GM19468 (cell line): Measurements from ENCODE around the gene MMAB.

ENCODE experiments used
- ATAC-seq: cut with Tn5 transposase; IDR thresholded peaks from one replicate; pipeline ENCODE4 v1.9.1; 2021; ENCODE audit warnings: mild to moderate bottlenecking, moderate library complexity, moderate number of reproducible peaks; ENCODE audit not compliant: unreplicated experiment; ENCODE audit errors: extremely low read depth

Gene MMAB

DNA sequence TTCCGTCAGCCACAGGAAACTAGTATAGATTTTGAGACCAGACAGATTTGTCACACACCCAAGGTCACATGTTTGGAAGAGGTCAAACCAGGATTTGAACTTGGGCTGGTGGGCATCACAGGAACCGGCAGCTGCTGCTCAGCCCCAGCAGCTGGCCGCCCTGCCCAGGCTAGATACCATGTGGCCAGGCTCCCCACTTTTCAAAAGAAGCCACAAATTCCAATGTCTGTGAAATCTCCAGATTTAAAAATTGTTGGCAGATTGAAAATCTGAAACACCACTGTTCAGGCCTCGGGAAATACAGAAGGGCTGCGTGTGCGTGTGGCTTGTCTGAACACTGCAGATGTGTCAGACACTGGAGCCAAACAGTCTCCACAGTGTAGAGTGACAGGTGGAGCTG, 30.4 kb downstream of the MMAB start:
- ATAC-seq = no peak

DNA sequence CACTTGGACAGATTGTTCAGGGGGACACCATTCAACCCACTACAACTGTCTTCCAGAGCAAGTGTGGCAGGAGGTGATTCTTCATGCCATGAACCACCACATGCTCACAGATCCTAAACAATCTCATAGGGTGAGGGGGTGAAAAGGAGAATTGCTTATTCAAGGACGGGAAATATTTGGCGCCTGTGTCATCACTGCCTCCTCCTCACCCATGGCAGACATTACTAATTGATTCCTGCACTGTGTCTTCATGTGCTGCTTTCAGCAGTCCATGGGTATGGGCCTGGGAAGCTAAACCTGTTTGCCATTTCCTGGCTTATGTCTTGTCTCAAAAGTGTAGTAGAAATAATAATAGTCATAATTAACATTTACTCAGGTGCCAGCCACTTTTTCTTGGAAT, 31.3 kb downstream of the MMAB start:
- ATAC-seq = no peak

GRCh38 chr12:109541413-109541726, 31.9 kb downstream of the MMAB start:
- ATAC-seq = no peak

GRCh38 chr12:109540526-109541412, 32.5 kb downstream of the MMAB start:
- no peak for ATAC-seq

GRCh38 chr12:109539508-109539907, 33.8 kb downstream of the MMAB start:
- ATAC-seq = no peak

GRCh38 chr12:109538191-109538863, 35.0 kb downstream of the MMAB start:
- ATAC-seq = no peak

DNA sequence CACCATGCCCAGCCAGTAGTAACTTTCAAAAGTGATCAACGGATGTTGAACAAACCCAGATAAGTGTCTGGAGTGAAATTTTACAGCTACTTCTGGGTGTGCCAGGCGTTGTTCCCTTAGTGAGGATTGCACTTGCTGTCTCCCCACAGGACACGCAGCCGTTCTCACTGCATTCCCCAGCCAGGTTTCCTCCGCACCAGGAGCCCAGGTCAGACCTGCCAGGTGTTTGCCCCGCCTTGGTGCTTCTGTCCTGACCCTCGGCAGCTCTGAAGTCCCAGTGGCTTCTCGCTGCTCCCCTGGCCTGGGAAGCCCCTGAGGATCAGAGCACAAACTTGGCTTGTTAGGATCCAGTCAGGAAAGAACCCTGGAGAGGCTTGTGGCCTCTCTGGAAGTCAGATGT, 36.2 kb downstream of the MMAB start:
- ATAC-seq = no peak

- no peak for ATAC-seq
Measured at GRCh38 chr12:109535863-109536250, 37.4 kb downstream of the MMAB start.

GRCh38 chr12:109535231-109535862, 38.0 kb downstream of the MMAB start:
- no peak for ATAC-seq

DNA sequence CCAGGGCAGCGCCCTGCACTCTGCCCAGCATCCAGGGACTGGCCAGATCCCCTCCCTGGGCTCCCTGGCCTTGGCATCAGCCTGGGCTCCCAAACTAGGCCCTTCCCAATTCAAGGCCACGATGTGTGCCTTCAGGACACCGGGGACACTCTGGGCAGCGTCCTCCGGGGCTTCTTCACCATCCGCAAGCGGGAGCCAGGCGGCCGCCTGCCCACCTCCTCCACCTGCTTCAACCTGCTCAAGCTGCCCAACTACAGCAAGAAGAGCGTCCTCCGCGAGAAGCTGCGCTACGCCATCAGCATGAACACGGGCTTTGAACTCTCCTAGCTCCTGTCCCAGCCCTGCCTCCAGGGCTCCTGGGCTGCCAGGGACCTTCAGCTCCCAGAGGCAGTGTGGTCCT, 38.8 kb downstream of the MMAB start:
- no peak for ATAC-seq

DNA sequence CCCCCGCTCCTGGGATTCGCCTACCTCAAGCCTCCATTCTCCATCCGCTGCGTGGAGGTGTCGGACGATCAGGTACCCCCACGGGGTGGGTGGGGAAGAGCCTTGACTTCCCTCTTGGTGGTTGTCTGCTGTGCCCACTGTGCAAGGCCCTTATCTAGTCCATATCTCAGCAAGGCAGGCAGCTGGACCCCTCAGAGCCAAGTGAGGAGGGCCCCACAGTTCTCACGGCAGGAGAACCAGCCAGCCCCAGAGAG, 39.9 kb downstream of the MMAB start:
- no peak for ATAC-seq

- ATAC-seq = no peak
Measured at GRCh38 chr12:109532721-109533486, 40.4 kb downstream of the MMAB start.

DNA sequence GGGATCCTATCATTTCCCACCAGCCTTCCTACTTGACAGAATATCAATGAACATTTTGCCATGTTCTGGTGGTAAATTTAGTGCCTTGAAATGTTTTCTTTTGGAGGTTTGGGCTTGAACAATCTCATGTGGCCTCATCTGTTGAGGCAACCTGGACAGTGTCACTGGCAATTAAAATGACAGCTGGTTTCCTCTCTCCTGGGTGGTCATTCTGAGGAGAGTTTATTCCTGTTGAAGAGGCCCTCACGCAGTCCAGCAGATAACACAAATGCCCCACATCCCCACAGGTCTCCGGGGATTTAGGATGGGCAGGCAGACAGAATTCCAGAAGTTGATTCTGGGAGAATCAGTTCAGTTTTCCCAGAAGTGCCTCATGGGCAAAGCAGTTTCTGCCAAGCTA, 41.9 kb downstream of the MMAB start:
- no peak for ATAC-seq

- no peak for ATAC-seq
Measured at GRCh38 chr12:109529691-109530640, 43.3 kb downstream of the MMAB start.

GRCh38 chr12:109527489-109528123, 45.7 kb downstream of the MMAB start:
- ATAC-seq = no peak

- ATAC-seq = no peak
Measured at GRCh38 chr12:109525279-109525585, 48.1 kb downstream of the MMAB start.

GRCh38 chr12:109524466-109525278, 48.6 kb downstream of the MMAB start:
- ATAC-seq = no peak

GRCh38 chr12:109523504-109523903, 49.8 kb downstream of the MMAB start:
- no peak for ATAC-seq

DNA sequence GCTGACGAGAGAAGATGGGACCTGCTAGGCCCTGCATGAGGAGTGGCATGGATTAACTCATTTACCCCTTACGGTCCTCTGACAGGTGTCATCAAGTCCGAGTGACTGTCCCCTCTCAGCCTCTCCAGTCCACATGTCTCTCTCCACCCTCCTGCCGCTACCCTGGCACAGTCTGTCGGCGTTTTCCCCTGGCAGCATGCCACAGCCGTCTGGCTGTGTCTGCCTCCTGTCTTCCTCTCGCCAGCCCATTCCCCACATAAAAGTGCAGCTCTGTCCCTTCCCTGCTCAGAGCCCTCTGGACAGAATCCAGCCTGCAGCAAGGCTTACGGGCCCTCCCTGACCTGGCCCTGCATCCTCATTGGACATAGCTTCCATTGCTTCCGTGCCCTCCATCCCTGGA, 50.2 kb downstream of the MMAB start:
- ATAC-seq = no peak
